ENCODE data around the gene TXNL4A. TPM values are rescaled to one million over a fixed set of nuclear protein-coding genes. Genes with fewer than 3 reads are reported as not detected.

The TXNL4A gene, protein sequence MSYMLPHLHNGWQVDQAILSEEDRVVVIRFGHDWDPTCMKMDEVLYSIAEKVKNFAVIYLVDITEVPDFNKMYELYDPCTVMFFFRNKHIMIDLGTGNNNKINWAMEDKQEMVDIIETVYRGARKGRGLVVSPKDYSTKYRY
- 140 and 144 TPM in 2 replicates for total RNA-seq
- long read RNA-seq, partial matches to known transcripts, result 0 of 9 reads
- long read RNA-seq, other reads (novel, unspliced or antisense), result 6 of 9 reads

DNA sequence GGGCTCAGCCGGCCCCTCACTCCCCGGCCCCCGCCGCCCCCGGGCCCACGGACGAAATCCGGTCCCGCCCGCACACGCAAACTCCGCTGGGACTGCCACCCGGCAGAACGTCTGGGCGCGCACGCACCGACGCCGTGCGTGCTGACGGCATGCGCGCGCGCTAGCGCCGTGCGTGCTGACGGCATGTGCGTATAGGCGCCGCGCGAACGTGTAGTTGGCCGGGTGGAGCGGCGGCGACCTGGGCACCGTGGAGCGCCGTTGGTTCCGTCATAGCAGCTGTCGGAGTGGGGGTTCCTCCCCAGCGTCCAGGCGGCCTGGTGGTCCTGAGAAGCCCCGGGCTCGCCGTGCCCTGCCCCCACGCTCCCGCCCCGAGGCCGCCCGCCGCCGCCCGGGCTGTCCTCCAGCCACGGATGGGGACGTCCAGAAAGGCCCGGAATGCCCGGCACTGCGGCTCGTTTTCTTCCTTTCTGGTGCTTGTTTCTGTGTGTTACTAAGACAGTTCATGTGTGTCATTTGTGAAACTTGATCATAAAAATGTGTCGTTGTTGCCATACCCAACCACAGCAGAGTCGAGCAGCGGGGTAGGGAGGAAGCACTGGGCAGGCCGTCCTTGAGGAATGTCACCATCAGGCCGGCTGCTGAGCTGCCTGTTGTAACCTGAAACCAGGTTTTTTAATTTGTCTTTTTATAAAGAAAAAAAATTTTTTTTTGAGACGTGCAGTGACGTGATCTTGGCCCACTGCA lies at the start of gene TXNL4A:
Gene TXNL4A, minus strand, starts transcription at position 113 of the 744 bp plus-strand sequence. CDS start 171 bp downstream, outside the sequence.
- H3K4me1 Mint-ChIP-seq, result peaks cover 32% of the 10 kb centered on the region
- peaks cover 7% of the 10 kb centered on the region for H3K36me3 Mint-ChIP-seq (ENCODE audit: low read depth)
- no peaks in the 10 kb centered on the region for H3K27me3 Mint-ChIP-seq (ENCODE audit: low read depth)
- peak within 1 kb of the TSS; percentile 94 for H3K4me3 Mint-ChIP-seq
- no peak for DNase-seq (ENCODE audit: low read depth, low spot score)
- TF ChIP-seq, protein P1, sequence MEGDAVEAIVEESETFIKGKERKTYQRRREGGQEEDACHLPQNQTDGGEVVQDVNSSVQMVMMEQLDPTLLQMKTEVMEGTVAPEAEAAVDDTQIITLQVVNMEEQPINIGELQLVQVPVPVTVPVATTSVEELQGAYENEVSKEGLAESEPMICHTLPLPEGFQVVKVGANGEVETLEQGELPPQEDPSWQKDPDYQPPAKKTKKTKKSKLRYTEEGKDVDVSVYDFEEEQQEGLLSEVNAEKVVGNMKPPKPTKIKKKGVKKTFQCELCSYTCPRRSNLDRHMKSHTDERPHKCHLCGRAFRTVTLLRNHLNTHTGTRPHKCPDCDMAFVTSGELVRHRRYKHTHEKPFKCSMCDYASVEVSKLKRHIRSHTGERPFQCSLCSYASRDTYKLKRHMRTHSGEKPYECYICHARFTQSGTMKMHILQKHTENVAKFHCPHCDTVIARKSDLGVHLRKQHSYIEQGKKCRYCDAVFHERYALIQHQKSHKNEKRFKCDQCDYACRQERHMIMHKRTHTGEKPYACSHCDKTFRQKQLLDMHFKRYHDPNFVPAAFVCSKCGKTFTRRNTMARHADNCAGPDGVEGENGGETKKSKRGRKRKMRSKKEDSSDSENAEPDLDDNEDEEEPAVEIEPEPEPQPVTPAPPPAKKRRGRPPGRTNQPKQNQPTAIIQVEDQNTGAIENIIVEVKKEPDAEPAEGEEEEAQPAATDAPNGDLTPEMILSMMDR (conservative IDR thresholded peaks at IDR 0.05), result no peak
- H3K27ac Mint-ChIP-seq (ENCODE audit: unreplicated experiment), result peak within 1 kb of the TSS; percentile 99
- no peaks in the 10 kb centered on the region for H3K9me3 Mint-ChIP-seq

DNA sequence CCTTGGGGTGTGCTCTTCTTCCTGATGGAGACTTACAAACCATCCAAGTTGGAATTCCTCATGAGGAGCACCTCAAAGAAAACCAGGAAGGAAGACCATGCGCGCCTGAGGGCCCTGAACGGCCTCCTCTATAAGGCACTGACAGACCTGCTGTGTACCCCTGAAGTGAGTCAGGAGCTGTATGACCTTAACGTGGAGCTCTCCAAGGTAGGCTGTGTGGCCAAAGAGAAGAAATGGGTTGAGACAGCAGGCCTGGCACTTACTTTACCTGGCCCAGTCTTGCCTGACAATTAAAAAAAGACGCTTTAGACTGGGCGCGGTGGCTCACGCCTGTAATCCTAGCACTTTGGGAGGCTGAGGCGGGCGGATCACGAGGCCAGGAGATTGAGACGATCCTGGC lies 48.9 kb upstream of the TXNL4A start:
- Mint-ChIP-seq H3K4me1 (peaks cover 27% of the 10 kb centered on the region), H3K36me3 (ENCODE audit: low read depth) (peaks cover 10% of the 10 kb centered on the region), H3K27ac (ENCODE audit: unreplicated experiment) (no peak overlapping the region), H3K9me3 (peaks cover 2% of the 10 kb centered on the region), H3K27me3 (ENCODE audit: low read depth) (no peaks in the 10 kb centered on the region), H3K4me3 (peak overlapping the region; percentile 70)
- DNase-seq (ENCODE audit: low read depth, low spot score), result no peak
- TF ChIP-seq, protein P1 (conservative IDR thresholded peaks at IDR 0.05), result no peak

DNA sequence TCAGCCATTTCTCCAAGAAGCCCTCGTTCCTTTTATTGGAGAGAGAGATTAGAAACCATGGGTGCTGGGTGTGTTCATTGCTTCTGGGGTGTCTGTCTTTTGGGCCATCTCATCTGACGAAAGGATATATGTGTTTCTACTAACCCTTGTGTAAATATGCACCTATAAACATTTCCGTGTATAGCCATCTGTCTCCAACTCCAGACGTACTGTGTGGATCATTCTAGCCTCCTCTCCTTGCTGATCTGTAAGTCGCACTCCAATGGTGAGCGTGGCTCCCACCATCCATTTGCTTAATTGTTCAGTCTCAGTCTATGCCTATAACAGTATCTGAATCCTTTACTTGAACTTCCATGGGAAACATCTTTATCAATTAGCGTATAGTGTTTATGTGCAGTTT lies 47.6 kb upstream of the TXNL4A start:
- TF ChIP-seq, protein P1 (conservative IDR thresholded peaks at IDR 0.05), result no peak
- Mint-ChIP-seq H3K36me3 (ENCODE audit: low read depth) (peaks cover 9% of the 10 kb centered on the region), H3K27ac (ENCODE audit: unreplicated experiment) (no peak overlapping the region)

DNA sequence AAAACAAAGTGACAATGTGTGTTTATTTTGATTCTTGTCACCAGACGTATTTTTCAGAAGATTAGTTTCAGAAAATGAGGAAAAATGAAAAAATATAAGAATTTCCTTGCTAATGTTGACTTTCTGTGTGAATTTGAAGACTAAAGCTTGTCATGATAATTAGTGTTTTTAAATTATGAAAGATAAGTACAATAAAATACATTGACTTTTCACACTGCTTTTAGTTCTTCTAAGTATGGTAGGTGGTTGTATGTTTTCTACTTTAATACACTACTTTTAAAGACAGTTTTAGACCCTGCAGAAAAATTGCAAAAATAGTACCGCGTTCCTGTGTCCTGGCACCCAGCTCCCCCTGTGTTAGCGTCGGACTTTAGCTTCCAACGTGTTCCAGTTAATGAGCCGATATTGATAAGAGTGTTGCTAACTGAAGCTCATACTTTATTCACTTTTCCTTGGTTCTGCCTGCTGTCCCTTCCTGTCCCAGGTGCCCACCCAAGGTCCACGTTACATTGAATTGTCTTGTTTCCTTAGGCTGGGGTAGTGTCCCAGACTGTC lies 46.6 kb upstream of the TXNL4A start:
- H3K27ac Mint-ChIP-seq (ENCODE audit: unreplicated experiment), result peak overlapping the region; percentile 95
- H3K27me3 Mint-ChIP-seq (ENCODE audit: low read depth), result no peaks in the 10 kb centered on the region
- H3K36me3 Mint-ChIP-seq (ENCODE audit: low read depth), result peaks cover 15% of the 10 kb centered on the region
- peaks cover 2% of the 10 kb centered on the region for H3K9me3 Mint-ChIP-seq
- H3K4me3 Mint-ChIP-seq, result peak overlapping the region; percentile 97
- TF ChIP-seq, protein P1 (conservative IDR thresholded peaks at IDR 0.05), result peak; percentile 9
- H3K4me1 Mint-ChIP-seq, result peaks cover 27% of the 10 kb centered on the region
- DNase-seq (ENCODE audit: low read depth, low spot score), result no peak

More for the DNA sequence above, 47.6 kb upstream of the TXNL4A start:
- H3K4me1 Mint-ChIP-seq, result peaks cover 27% of the 10 kb centered on the region
- DNase-seq (ENCODE audit: low read depth, low spot score), result no peak
- H3K27me3 Mint-ChIP-seq (ENCODE audit: low read depth), result no peaks in the 10 kb centered on the region
- peaks cover 2% of the 10 kb centered on the region for H3K9me3 Mint-ChIP-seq
- H3K4me3 Mint-ChIP-seq, result peak overlapping the region; percentile 97

DNA sequence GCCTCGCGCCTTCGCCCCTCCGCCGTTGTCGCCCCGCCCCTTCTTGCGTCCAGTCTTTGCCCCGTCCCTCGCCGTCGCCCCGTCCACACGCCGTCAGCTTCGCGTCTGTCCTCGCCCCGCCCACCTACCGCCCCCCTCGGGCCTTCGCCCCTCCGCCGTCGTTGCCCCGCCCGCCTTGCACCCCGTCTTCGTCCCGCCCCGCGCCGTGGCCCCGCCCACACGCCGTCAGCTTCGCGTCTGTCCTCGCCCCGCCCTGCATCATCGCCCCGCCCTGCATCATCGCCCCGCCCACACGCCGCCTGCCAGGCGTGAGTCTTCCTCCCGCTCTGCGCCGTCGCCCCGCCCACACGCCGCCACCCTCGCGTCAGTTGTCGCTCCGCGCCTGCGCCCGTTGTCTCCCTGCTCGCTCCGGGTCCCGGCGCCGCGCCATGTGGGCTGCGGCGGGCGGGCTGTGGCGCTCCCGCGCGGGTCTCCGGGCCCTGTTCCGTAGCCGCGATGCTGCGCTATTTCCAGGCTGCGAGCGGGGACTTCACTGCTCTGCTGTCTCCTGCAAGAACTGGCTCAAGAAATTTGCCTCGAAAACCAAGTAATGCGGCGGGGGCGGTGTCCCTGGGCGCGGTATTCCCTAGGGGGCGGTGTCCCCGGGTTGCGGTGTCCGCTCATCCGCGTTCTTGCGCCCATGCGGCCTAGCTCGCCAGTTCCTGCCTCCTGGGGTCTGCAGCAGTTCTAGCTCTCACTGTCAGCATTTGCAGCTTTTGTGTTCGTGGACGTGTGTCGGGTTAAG lies 45.9 kb upstream of the TXNL4A start, which contains the start of gene RBFA:
Gene RBFA, plus strand, starts transcription at position 367 of the 784 bp plus-strand sequence. Its CDS starts 62 bp downstream, at position 429.
- H3K36me3 Mint-ChIP-seq (ENCODE audit: low read depth), result peaks cover 22% of the 10 kb centered on the region
- H3K4me1 Mint-ChIP-seq, result peaks cover 27% of the 10 kb centered on the region
- peak; percentile 100 for DNase-seq (ENCODE audit: low read depth, low spot score)
- peak within 1 kb of the TSS; percentile 97 for H3K4me3 Mint-ChIP-seq
- peak within 1 kb of the TSS; percentile 95 for H3K27ac Mint-ChIP-seq (ENCODE audit: unreplicated experiment)
- H3K9me3 Mint-ChIP-seq, result peaks cover 5% of the 10 kb centered on the region
- TF ChIP-seq, protein P1 (conservative IDR thresholded peaks at IDR 0.05), result peak; percentile 58
- no peaks in the 10 kb centered on the region for H3K27me3 Mint-ChIP-seq (ENCODE audit: low read depth)
